Smooth muscle cell of the coronary artery (primary cell): Measurements from ENCODE around the gene KANSL2. TPM values are rescaled to one million over a fixed set of nuclear protein-coding genes. Genes with fewer than 3 reads are reported as not detected.

Experiments
- total RNA-seq: library from RNA; depleted of rRNA; stranded (reverse); fragments of >200 nt; gene quantifications from 2 replicates; pipeline ENCODE4 v1.2.3, GENCODE V29; 2014; ENCODE audit warnings: low replicate concordance

Gene KANSL2, protein sequence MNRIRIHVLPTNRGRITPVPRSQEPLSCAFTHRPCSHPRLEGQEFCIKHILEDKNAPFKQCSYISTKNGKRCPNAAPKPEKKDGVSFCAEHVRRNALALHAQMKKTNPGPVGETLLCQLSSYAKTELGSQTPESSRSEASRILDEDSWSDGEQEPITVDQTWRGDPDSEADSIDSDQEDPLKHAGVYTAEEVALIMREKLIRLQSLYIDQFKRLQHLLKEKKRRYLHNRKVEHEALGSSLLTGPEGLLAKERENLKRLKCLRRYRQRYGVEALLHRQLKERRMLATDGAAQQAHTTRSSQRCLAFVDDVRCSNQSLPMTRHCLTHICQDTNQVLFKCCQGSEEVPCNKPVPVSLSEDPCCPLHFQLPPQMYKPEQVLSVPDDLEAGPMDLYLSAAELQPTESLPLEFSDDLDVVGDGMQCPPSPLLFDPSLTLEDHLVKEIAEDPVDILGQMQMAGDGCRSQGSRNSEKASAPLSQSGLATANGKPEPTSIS
- total RNA-seq: 46.3 and 47.9 TPM in 2 replicates

DNA sequence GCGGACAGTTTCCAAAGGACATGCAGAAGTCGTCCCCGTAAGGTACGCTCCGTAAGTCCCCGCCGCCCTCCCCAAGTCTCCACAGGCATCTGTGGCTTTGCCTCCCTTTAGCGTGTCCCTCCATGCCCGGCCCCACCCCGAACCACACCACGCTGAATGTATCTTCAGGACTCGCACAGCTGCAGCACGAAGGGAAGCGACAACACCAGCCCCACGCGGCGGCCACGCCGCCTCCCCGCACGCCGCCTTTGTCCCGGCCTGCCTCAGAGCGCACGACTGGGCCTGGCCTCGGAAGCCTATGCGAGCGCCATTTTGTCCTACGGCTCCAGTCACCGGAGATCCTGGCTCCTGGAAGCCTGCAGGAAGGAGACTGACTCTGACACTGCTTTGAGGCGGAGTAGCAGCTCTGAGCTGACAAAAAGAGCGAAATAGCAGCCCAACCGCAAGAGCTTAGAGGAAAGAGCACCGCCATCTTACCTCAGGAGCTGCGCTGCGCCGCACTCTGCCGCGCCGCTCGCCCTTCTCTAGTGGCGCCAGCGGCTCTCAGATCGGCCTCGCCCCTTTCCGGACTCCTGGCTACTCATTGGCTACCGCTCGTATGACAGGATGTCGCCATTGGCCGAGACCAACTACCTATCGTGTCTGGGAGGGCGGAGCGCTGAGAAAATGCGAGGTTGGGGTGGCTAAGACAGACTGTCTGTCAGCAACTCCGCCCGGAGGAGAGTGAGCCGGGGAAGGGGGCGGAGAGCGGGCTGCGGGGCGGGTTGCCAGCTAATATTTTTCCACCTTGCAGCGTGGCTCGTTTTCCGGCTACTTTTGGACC lies at the start of gene KANSL2:
TSS of gene KANSL2 (minus strand) at position 529 of the 823 bp plus-strand sequence. CDS start 606 bp downstream, outside the sequence.

GRCh38 chr12:48716493-48717251 lies 34.6 kb upstream of the KANSL2 start, which contains the start of gene CCNT1:
CCNT1 (minus strand) TSS chr12:48716707; CDS start chr12:48716675, 32 bp downstream.

Other genes with a start within 250 kb of the KANSL2 start
- gene ANP32D, start 209.7 kb downstream of the KANSL2 start, total RNA-seq: not detected in 2 replicates
- gene C12orf54, start 199.7 kb downstream of the KANSL2 start, total RNA-seq: not detected in 2 replicates
- not detected in 2 replicates for gene OR8S1, start 156.6 kb downstream of the KANSL2 start, total RNA-seq
- not detected in 2 replicates for gene LALBA, start 112.2 kb downstream of the KANSL2 start, total RNA-seq
- gene CCNT1, start 34.5 kb upstream of the KANSL2 start, total RNA-seq: 16.0 and 23.8 TPM in 2 replicates
- gene ADCY6, start 106.9 kb upstream of the KANSL2 start, total RNA-seq: 52.6 and 56.6 TPM in 2 replicates
- gene CACNB3, start 136.3 kb upstream of the KANSL2 start, total RNA-seq: 6.0 and 10.9 TPM in 2 replicates
- 70.7 and 156 TPM in 2 replicates for gene DDX23, start 169.9 kb upstream of the KANSL2 start, total RNA-seq
- gene RND1, start 183.6 kb upstream of the KANSL2 start, total RNA-seq: 5.6 TPM in 1 of 2 replicates, not detected in the other
- 12.8 and 28.0 TPM in 2 replicates for gene FKBP11, start 243.3 kb upstream of the KANSL2 start, total RNA-seq